AML-193 (cell line): ENCODE data around the gene RCOR3.
A peak's percentile ranks its signal among the peaks of the same experiment; 100 is the strongest.
"Not testable (repeated sequence)": the region's sequence is repeated elsewhere in the genome, so short reads cannot be mapped to it uniquely, and the experiment has no call there.

Source experiments
- DNase-seq, 2 experiments: peaks; one replicate each; lab custom pipeline; 2025; lab: John Stamatoyannopoulos, UW

RCOR3 gene

DNA sequence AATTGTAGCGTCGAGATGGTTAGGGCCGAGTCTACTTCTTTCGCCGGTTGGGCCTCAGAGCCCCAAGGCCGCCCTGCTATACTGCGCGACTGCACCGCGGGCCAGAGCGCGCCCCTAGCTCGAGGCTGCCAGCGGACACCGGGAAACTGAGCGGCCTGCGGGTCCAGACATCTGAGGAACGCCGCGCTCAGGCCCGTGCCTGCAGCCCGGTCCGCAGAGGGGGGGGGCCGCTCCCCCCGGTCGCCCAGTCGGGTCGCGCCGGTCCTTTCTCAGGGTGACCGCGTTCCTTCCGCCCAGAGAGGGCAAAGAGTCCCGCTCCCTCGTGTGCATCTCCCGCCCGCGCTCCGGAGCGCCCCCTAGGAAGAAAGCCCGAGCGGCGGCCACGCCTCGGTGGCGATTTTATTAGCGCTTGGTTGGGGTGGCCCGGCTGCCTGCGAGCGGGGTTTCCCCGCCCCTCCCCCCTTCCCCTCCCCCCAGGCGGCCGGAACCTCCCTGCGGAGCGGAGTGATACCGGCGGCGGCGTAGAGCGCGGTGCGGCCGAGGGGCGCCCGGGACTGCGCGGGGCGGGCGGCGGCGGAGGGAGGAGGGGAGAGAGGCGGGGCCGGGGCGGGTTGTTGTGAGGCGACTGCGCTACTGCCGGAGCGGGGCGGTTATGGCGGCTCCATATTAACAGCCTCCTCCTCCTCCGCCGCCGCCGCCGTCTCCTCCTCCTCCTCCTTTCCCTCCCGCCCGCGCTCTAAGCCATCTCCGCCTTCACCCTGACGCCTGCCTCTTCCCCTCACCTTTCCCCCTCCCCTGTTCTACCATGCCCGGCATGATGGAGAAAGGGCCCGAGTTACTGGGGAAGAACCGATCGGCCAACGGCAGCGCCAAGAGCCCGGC lies at the start of gene RCOR3:
Gene RCOR3 (plus strand): TSS at position 611 of the 882 bp plus-strand sequence. CDS start 195 bp downstream, at position 806.
- DNase-seq = peak; percentile 80 to 91

- no peak for DNase-seq
Measured at GRCh38 chr1:211210052-211210451, 49.1 kb upstream of the RCOR3 start.

- DNase-seq = no peak
Measured at GRCh38 chr1:211210965-211211364, 48.2 kb upstream of the RCOR3 start.

- DNase-seq = no peak
Measured at GRCh38 chr1:211213702-211214101, 45.5 kb upstream of the RCOR3 start.

DNA sequence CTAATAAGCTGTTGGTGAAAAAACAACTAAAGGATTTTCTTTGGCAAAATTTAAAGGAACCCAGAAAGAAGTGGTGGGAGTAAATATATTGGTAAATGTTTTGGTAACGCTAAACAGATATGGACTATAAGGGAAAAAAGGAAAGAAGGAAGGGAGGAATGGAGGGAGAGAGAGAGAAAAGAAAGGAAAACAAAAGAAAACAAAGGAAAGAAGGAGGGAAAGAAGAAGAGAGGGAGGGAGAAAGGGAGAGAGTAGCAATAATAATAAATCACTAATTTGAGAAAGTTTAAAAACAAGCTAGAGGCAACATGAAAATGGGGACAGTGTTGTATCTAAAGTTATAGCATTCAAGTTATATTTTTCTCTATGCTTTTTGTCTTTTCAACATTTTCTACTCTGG lies 43.6 kb upstream of the RCOR3 start:
- DNase-seq = no peak

GRCh38 chr1:211217392-211217791 lies 41.8 kb upstream of the RCOR3 start:
- no peak for DNase-seq

- not testable (repeated sequence) for DNase-seq
Measured at GRCh38 chr1:211222469-211223234, 36.5 kb upstream of the RCOR3 start.

DNA sequence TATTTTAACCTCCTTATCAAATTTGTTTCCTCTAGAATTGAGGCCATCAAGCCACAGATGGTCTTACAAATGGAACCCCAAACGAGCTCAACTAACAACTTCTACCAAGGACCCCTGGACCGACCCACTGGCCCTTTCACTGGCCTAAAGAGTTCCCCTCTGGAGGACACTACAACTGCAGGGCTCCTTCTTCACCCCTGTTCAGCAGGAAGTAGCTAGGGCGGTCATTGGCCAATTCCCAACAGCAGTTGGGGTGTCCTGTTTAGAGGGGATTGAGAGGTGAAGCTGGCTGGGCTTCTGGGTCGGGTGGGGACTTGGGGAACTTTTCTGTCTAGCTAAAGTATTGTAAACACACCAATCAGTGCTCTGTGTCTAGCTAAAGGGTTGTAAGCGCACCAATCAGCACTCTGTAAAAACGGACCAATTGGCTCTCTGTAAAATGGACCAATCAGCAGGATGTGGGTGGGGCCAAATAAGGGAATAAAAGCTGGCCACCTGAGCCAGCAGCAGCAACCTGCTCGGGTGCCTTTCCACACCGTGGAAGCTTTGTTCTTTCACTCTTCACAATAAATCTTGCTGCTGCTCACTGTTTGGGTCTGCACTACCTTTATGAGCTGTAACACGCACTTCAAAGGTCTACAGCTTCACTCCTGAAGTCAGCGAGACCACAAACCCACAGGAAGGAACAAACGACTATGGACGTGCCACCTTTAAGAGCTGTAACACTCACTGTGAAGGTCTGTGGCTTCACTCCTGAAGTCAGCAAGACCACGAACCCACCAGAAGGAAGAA lies 30.4 kb upstream of the RCOR3 start:
- not testable (repeated sequence) for DNase-seq

GRCh38 chr1:211229365-211229759 lies 29.8 kb upstream of the RCOR3 start:
- no peak for DNase-seq

GRCh38 chr1:211231873-211232272 lies 27.3 kb upstream of the RCOR3 start:
- peak; percentile 18 to 39 for DNase-seq

DNA sequence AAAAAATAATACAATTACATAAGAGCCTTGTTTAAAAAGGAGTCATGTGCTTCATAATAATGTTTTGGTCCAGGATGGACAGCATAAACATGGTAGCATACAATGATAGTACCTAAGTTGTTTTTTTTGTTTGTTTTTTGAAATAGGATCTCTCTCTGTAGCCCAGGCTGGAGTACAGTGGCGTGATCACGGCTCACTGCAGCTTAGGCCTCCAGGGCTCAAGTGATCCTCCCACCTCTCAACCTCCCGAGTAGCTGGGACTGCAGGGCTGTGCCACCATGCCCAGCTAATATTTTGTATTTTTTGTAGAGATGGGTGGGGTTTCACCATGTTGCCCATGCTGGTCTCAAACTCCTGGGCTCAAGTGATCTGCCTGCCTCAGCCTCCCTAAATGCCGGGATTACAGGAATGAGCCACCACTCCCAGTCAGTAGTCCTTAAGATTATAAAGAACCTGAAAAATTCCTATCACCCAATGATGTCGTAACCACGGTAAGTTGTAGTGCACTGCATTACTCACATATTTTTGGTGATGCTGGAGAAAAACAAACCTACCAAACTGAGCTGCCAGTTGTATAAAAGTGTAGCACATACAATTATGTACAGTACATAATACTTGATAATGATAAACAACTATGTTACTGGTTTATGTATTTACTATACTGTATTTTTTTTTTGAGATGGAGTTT lies 22.4 kb upstream of the RCOR3 start:
- DNase-seq = no peak

DNA sequence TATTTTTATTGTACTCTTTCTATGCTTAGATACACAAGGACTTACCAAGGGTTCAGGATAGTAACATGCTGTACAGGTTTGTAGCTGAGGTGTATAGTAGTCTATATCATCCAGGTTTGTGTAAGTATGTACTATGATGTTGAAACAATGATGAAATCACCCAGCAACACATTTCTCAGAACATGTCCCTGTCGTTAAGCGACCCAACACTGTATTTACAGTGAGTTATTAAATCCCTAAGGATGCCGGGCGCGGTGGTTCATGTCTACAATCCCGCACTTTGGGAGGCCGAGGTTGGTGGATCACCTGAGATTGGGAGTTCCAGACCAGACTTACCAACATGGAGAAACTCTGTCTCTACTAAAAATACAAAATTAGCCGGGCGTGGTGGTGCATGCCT lies 21.6 kb upstream of the RCOR3 start:
- no peak for DNase-seq

DNA sequence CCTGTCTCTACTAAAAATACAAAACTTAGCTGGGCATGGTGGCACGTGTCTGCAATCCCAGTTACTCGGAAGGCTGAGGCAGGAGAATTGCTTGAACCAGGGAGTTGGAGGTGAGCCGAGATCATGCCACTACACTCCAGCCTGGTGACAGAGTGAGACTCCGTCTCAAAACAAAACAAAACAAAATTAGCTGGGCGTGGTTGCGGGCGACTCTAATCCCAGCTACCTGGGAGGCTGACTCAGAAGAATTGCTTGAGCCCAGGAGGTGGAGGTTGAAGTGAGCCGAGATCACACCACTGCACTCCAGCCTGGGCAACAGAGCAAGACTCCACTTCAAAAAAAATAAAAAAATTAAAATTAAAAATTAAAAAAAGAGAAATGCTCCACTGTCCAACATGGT lies 18.6 kb upstream of the RCOR3 start:
- DNase-seq = not testable (repeated sequence)

DNA sequence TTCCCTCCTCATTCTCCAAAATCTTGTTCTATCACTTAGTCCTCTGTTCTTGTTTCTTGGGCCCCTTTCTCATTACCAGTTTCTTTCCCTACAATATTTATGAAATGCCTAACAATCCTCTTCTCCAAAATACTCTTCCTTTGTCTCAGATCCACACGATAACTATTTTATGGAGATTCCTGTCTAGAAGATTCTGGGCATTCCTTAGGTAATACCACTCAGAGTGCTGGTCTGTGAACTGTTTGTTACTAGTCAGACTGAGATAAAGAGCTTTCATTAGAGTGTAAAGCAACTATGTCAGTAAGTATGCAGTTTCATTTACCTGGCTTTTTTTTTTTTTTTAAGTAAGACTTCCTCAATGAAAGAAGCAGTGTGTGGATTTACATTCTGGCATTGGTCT lies 18.1 kb upstream of the RCOR3 start:
- DNase-seq = no peak

DNA sequence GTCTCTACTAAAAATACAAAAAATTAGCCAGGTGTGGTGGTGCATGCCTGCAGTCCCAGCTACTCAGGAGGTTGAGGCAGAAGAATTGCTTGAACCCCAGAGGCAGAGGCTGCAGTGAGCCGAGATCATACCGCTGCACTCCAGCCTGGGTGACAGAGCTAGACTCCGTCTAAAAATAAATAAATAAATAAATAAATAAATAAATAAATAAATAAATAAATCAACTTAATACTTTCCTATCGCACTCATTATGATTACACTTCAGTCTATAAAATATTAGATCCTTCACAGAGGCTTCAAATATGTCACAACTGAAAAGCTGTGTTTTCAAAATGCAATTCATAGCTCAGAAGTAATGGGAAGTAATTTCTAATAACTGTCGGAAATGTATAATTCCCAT lies 15.5 kb upstream of the RCOR3 start:
- not testable (repeated sequence) for DNase-seq

DNA sequence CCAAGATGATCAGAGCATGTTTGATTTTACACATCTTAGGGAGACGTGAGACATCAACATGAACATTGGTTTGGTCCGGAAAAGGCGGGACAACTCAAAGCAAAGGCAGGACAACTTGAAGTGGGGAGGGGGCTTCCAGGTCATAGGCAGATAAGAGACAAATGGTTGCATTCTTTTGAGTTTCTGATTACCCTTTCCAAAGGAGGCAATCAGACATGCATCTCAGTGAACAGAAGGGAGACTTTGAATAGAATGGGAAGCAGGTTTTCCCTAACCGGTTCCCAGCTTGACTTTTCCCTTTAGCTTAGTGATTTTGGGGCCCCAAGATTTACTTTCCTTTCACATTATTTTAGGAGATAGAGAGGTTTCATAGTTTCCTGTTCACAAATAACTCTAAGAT lies 12.6 kb upstream of the RCOR3 start:
- DNase-seq = not testable (repeated sequence)

GRCh38 chr1:211247921-211248320 lies 11.2 kb upstream of the RCOR3 start:
- DNase-seq = no peak

DNA sequence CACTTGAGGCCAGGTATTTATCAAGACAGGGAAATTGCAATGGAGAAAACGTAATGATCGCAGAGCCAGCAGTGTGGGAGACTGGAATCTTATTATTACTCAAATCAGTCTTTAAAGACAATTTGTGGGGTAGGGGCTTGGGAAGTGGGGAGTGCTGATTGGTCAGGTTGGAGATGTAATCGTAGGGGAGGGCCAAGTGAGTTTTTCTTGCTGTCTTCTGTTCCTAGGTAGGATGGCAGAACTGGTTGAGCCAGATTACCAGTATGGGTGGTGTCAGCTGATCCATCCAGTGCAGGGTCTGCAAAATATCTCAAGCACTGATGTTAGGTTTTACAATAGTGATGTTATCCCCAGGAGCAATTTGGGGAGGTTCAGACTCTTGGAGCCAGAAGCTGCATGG lies 9.6 kb upstream of the RCOR3 start:
- DNase-seq = not testable (repeated sequence)

GRCh38 chr1:211257826-211258225 lies 1.3 kb upstream of the RCOR3 start:
- DNase-seq = no peak

DNA sequence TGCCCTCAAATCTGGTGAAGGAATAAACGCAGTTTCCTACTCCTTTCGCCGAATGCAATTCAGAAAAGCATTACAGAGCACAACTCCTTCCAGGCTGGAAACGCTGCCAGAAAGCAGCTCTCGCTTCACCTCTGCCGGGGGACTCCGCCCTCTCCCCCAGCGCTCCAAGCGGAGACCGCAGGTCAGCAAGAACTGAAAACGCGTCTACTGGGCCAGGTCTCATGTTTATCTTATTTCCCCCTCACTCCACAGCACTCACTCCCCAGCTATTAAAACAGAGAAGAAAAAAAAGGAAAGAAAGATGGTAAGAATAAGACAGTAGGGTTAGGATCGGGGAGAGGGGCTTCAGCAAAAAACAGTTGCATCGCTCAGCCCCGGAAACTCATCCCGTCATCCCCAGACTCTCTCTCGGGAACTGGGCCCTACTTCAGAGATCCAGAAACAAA lies 833 bp upstream of the RCOR3 start:
- DNase-seq = peak; percentile 61 to 64

DNA sequence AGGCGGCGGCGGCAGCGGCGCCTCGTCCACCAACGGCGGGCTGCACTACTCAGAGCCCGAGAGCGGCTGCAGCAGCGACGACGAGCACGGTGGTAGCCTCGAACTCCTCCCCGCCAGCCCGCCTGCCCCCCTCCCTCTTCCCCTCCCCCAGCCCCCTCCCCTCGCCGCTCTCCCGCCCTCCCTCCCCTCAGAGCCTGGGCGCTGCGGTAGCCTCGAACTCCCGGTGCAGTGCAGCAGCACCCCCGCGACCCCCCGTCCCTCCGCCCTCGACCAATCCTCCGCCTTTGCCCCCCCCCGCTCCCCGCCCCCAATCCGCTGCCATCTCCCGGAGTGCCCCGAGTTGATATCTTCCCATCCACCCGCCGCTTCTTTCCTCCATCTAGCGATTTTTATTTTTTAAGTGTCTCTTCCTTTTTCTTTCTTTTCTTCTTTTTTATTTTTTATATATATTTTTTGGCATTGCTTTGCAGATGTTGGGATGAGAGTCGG lies 516 bp downstream of the RCOR3 start:
- peak in 1 of 2 experiments; percentile 49 for DNase-seq
